GM21423 (cell line): ENCODE measurements around the gene THAP12.
"Not testable (repeated sequence)": the region's sequence is repeated elsewhere in the genome, so short reads cannot be mapped to it uniquely, and the experiment has no call there.

Source experiments
- ATAC-seq: cut with Tn5 transposase; IDR thresholded peaks from one replicate; pipeline ENCODE4 v1.9.1; 2021; ENCODE audit warnings: mild to moderate bottlenecking, moderate library complexity; ENCODE audit not compliant: unreplicated experiment

The THAP12 gene, protein sequence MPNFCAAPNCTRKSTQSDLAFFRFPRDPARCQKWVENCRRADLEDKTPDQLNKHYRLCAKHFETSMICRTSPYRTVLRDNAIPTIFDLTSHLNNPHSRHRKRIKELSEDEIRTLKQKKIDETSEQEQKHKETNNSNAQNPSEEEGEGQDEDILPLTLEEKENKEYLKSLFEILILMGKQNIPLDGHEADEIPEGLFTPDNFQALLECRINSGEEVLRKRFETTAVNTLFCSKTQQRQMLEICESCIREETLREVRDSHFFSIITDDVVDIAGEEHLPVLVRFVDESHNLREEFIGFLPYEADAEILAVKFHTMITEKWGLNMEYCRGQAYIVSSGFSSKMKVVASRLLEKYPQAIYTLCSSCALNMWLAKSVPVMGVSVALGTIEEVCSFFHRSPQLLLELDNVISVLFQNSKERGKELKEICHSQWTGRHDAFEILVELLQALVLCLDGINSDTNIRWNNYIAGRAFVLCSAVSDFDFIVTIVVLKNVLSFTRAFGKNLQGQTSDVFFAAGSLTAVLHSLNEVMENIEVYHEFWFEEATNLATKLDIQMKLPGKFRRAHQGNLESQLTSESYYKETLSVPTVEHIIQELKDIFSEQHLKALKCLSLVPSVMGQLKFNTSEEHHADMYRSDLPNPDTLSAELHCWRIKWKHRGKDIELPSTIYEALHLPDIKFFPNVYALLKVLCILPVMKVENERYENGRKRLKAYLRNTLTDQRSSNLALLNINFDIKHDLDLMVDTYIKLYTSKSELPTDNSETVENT

DNA sequence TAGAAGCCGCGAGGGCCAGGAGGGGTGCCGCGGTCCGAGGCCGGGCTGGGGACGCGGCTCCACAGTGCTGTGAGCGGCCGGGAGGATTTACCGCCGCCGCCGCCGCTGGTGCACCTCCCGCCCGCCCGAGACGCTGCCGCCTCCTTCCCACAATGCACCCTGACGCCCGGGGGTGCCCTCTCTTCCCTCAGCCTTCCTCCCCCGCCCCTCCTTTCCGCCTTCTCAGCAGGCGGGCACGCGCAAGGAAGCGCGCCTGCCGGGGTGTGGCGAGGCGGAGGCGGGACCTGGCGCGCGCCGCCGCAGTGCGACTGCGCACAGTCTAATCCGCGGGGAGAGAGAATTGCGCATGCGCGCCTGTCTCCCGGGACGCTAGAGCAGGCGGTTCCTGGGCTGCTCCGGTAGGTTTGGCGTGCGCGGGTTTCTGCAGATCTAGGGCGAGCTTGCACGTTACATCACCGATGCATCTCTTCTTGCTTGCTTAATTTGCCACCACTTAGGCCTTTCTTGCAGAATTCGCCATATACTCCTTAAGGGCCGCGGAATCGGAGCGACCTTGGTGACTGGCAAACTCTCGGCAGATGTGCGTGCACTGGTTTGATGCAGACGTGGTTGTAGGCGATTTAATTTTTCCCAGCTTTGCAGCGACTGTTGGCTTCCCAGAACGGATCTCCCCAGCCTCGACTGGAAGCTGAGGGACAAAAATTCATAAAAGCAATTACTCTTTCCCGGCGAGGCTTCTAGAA, at the start of gene THAP12, which contains the start of gene GVQW3:
TSS of gene THAP12 (minus strand) at position 156 of the 743 bp plus-strand sequence. CDS start 296 bp downstream, outside the sequence.
TSS of gene GVQW3 (plus strand) at position 347 of the 743 bp plus-strand sequence. CDS start 506 bp downstream, outside the sequence.
- peak; percentile 80 for ATAC-seq

DNA sequence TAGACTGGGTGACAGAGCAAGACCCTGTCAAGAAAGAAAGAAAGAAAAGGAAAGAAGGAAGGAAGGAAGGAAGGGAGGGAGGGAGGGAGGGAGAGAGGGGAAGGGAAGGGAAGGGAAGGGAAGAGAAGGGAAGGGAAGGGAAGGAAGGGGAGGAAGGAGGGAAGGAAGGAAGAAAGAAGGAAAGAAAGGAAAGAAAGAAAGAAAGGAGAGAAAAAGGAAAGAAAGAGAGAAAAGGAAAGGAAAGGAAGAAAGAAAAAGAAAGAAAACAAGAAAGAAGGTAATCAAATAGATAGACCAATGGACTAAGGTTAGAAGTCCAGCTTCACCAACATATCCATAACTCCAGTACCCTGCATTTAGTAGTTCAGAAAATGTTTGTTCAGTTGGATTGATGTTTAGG, 45.7 kb upstream of the THAP12 start:
- no peak for ATAC-seq

DNA sequence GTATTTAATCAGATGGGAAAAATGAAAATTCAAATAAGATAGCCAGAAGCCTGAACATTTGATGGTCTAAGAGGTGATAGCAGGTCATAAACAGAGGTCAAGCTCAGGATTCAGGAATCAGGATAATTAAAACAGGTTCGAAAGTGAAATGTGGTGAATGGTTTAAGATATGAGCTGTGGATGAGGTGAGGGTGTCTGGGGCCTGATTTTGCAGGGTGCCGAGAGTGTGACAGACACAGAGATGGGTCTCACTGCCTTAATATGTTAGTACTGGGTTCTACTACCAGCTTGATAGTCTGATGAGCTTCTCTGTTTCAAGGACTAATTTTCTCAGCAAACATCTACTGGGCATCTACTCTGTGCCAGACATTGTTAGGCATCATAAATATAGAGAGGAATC, 44.0 kb upstream of the THAP12 start:
- ATAC-seq = no peak

DNA sequence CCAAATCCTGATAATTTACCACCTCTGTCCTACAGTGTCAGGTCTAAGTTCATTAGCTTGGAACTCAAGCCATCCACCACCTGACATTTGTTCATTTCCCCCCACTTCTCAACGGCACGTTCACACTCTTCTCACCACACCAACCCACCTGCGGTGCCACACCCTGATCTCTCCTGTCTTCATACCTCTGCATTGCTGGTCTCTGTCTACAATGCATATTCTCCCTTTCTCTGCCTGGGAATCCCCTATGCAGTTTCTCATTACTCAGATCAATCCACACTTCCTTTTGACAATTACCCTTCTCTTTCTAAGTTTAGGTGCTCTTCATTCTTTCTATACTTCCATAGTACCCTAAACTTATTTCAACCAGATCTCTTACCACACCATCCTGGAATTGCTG, 43.4 kb upstream of the THAP12 start:
- no peak for ATAC-seq

DNA sequence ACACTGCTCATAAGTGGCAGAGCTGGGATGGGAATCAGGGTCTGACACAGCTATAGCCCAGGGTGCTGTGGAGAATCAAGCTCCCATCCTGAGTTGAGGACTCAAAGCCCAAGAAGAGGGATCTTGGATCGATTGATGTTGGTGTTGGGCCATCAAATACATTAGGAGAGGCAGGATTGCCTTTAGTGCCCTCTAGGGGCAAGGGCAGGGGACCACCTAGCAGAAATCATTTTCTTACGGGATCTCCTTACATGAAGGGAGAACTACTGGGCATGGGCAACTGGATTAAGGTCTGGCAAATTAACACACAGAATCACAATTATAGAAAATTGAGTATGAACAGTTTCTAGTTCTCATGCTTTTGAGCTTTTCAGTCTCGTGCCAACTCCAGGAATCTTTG, 39.0 kb upstream of the THAP12 start:
- no peak for ATAC-seq

DNA sequence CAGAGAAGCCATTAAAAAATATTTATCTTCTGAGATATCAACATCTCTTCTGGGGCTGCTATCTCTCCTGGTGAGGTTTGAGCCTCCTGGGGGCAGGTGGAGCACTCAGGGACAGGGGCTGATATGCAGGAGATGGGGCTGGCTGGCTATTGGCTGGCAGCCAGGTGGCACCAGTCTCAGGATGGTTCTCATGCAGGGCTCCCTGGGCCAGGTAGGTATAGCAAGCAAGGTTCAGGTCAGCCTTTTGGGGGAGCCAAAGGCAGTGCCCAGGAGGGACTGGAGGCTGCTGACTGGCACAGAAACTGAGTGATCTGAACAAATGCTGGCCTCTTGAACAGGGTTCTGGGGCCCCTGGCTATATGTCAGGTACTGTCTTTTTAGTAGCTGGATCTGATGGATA, 34.1 kb upstream of the THAP12 start:
- ATAC-seq = no peak

DNA sequence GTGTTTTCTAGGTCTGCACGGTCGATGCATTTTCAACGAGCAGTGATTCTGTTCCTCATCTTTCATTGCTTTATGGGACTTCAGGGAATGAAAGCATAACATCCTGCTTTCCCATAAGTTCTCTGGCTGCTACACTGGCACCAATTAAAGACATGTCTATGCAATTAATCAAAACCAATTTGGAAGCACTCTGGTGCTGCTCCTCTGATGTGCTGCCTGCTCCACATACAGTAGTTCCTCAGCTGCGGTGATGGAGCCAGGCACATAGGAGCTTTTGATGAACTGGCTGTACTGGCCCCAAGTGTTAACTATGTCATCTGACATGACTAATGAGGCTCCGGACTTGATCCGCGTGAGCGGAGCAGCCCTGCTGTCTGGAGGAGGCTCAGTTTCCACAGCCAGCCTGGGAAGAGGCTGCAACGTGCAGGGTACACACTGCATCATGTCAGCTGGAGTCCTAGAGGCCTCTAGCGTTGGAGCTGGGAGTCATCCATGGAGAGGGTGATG, 30.0 kb upstream of the THAP12 start:
- no peak for ATAC-seq

DNA sequence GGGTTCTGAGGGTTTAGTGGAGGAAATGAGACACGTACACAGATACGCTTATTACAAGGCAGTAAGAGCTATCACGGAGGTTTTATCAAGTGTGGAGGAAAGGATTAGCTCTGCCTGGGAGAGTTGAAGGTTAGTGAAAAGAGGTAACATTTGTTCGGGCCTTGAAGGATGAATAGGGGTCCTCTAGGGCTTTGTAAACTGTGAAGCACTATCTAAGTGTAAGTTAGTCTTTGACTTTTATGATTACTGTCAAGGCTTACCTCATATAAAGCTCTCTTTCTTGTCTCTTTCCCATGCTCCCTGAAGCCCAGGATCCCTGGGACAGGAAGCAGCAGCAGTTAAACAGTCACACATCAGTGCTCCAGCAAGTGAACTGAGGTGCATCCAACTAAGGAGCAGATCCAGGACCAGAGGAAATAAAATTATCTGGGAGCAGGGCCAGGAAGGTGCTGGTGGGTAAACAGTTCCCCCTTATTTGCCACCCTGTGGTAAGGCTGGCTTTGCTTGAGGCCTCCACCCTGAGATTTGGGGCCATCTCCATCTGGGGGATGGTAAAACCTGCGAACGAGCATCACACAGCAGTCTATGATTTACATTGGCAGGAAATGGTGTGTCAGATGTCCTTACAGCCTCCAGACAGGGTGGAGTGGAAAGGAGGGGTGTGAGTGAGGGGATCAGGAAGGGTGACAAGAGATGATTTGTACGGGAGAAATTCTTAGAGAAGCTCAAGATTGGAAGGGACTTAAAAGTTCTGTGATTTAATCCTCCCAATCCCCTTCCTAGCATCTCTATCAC, 27.4 kb upstream of the THAP12 start:
- no peak for ATAC-seq

DNA sequence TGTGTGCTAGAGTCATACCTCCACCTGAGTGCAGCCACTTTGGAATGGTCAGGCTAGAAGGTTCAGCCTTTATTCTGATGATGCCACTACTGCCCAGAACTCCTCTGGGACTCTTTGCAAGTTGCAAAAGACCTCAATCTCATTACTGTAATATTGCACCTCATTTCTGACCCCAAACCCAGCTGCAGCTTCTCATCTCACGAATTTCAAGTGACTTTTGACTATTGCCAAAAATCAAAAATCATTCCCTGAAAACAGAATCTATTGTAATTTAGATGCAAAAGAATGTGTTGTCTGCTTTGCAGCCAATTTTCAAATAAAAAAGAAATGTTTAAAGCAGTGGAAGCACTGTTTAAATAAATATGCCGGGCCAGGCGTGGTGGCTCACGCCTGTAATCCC, 25.4 kb upstream of the THAP12 start:
- ATAC-seq = no peak

DNA sequence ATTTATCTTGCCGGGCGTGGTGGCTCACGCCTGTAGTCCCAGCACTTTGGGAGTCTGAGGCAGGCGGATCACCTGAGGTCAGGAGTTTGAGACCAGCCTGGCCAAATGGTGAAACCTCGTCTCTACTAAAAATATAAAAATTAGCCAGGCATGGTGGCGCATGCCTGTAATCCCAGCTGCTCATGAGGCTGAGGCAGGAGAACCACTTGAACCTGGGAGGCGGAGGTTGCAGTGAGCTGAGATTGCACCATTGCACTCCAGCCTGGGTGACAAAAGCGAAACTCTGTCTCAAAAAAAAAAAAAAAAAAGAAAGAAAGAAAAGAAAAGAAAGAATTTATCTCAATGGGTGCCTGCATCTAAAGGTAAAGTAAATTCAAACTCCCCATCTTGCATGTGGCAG, 20.6 kb upstream of the THAP12 start:
- not testable (repeated sequence) for ATAC-seq

DNA sequence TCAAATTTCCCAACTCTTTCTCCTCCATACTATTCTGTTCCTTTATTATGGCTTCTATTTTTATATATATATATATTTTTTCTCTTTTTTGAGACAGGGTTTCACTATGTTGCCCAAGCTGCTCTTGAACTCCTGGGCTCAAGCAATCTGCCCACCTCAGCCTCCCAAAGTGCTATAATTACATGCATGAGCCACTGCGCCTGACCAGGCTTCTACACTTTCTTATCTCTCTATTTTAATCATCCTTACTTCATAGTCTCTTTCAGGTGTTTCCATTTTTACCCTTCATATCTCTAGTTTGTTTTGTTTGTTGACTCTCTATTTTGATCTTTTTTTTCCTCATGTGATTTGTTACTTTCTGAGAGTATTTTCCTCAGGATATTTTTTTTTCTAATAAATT, 20.0 kb upstream of the THAP12 start:
- ATAC-seq = no peak

DNA sequence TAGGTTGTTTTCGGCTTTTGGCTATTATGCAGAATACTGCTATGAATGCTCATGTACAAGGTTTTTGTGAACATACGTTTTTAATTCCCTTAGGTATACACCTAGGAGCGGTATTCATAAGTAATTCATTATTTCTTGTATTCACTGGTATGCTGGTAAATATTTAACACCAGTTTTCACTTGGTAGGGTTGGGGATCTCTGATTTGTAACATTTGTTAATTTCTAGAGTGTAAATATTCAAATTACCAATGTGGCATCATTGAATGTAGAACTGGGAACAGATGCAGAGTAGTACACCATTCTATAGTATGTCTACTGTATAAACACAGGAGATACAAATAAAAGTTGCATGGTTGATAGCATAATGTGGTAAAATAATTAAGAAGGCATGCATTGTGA, 16.5 kb upstream of the THAP12 start:
- no peak for ATAC-seq

DNA sequence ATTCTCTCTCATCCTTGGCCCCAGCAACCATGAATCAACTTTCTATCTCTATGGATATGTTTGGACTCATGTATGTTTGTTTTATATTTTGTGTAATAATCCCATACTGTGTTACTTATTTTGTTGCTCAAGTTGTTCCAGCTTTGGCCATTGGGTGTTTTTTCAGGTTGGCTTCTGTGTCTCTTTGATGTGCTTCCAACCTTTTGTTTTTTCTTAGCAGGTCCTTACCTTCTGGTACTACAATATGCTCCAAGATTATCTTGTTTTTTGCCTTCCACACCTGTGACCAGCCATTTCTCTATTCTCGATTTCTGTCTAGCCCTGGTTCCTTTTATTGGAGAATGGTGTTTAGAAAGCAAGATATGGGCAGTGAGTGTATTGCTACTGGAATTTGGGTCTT, 14.4 kb upstream of the THAP12 start:
- ATAC-seq = no peak

DNA sequence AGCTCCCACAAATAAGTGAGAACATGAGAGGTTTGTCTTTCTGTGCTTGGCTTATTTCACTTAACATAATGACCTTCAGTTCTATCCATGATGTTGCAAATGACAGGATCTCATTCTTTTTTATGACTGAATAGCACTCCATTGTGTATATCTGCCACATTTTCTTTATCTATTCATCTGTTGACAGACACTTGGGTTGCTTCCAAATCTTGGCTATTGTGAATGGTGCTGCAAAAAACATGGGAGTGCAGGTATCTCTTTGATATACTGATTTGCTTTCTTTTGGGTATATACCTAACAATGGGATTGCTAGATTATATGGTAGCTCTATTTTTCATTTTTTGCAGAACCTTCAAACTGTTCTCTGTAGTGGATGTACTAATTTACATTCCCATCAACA, 13.5 kb upstream of the THAP12 start:
- no peak for ATAC-seq

DNA sequence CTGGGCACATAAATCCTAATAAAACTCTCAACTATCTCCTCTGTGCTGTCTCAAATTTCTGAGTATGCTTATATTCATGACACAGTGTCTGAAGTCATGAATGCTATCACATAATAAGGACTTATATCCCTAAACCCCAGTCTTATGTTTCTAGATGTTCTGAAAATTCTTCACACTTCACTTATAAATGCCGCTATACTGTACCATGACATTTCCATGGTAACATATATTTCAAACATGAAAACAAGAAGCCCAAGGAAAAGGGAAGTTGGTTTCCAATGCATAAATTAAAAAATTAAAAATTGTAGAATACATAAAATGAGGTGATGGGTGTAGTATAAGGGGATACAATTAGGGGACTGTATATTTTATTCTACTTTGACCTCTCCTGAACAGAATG, 11.9 kb upstream of the THAP12 start:
- ATAC-seq = no peak

DNA sequence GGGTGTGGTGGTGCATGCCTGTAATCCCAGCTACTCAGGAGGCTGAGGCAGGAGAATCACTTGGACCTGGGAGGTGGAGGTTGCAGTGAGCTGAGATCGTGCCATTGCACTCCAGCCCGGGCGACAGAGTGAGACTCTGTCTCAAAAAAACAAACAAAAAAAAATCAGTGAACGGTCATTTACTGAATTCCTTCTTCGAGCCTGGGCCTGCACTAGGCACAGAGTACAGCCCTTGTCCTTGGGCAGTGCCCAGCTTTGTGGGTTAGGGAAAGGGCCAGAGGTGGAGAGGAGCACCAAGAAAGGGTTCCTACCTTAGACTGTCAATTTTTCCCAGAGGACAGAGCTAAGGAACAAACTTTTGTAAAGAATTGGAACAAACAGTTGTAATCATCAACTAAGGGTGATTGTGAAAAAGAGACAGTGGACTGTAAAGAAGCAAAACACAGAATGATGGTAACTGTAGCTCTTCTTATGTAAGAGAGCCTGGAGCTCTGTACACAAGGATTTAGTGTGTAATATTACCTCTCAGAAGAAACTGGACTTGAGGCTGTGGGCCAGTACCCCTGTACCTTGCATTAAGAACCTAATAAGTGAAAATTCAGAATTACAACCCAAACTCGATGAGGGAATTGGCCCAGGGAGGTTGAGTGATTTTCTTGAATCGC, 11.0 kb upstream of the THAP12 start:
- ATAC-seq = no peak

DNA sequence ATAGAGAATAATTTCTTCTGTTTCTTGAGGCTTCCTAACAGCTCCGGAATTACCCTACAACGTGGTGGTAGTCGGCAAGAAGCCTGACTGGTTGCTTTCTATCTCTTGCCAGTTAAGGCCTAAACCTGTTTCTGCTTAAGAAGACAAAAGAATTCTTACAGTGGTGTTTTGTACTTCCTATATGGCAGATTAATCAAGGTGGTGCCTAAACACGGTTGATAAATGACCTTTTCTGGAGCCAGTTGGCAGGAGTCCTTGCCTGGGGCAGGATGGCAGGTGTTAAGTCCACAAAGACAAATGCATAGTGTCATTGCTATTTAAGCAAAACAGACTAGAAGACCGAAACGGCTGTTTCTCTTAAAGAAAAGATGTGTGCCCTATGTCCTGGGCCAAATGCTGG, 10.1 kb upstream of the THAP12 start:
- ATAC-seq = no peak

DNA sequence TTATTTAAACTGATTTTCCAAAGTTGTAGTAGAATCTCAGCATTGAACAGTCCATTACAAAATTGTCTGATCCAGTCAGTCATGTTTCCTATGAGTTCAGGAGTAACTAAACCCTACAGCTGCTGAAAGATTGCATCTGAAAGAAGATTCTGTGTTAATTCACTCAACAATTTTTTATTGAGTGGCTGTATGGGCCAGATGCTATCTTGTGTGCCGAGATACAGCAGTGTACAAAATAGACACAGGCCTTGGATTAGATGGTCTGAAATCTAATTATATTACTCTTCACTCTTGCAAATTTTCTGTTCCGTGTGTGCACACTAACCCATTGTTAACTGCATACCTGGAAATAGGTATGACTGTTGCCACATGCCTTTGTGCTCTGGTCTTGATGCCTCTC, 7.5 kb upstream of the THAP12 start:
- ATAC-seq = no peak

DNA sequence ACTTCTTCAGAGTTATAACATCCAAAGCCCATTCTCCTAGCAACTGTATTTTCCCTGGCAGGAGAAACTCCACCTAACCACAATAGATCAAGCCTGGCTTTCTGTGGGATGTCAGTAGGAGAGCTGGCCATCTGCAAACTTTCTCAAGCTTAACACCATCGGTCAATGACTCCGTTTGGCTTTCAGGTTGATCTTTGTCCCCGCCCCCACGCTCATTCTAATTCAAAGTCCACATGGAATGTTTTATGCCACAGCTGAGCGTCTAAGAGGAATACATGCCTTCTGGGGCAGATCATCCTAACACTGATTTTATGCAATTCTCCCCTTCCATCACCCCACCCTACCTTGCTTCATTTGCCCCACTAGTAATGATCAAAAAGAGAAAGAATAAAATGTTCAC, 5.0 kb upstream of the THAP12 start:
- no peak for ATAC-seq

DNA sequence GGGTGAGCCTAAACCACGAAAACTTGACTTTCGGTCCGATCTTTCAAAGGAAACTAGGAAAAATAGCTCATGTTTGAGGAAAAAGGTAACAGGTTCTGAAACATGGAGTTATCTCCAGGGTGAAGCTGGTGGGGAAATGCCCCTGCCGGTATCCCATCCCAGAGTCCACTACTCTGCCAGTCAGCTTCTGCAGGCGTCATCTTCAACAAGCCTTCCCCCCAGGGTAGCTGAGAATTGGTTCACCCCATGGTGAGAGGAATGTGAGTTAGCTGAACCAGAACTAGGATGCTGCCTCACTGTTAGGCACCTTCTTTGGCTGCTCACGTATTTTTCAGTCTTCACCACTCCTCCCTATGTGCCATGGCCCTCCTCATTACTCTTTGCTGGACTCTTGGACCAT, 1.3 kb upstream of the THAP12 start:
- ATAC-seq = no peak
